H1 (cell line): ENCODE data around the gene RNF157. TPM values are rescaled to one million over a fixed set of nuclear protein-coding genes. Genes with fewer than 3 reads are reported as not detected.

Experiments
- CTCF ChIA-PET: fragments of 300-600 bp; sonication (Branson Sonifier 250); formaldehyde crosslinking; loops from one replicate; lab custom pipeline; 2021; ENCODE audit not compliant: partially characterized antibody; lab: Charles Lee
- POLR2A ChIA-PET: fragments of 300-600 bp; sonication (Branson Sonifier 250); formaldehyde crosslinking; loops from one replicate; lab custom pipeline; 2021; ENCODE audit warnings: inconsistent platforms; ENCODE audit not compliant: partially characterized antibody; lab: Charles Lee
- DNase-seq, 2 experiments: peaks; one replicate each; pipeline versions ENCODE4 v3.0.0 to v3.0.0-alpha.2; 2010 to 2022; ENCODE audit warnings: low spot score in 2 of 2, low read depth in 1 of 2, mixed read lengths in 1 of 2
- FAIRE-seq: peaks from 2 replicates; lab custom pipeline; 2011; peaks lifted over from hg19 to GRCh38; lab: Jason Lieb, UNC
- H2AFZ ChIP-seq: 2 replicates; pipeline ENCODE4 v1.8.1; 2012; ENCODE audit warnings: low read length, inconsistent platforms
- H2AK5ac ChIP-seq: 2 replicates; pipeline ENCODE4 v1.6.1; 2013; ENCODE audit warnings: low read depth, low read length
- H2BK120ac ChIP-seq: replicated peaks from 2 replicates; pipeline ENCODE3; 2013; ENCODE audit warnings: low read depth, low read length, inconsistent platforms
- H2BK12ac ChIP-seq: 2 replicates; pipeline ENCODE4 v1.6.1; 2013; ENCODE audit warnings: low read depth, low read length
- H2BK15ac ChIP-seq: 2 replicates; pipeline ENCODE4 v1.6.1; 2013; ENCODE audit warnings: low read length
- H2BK20ac ChIP-seq: 2 replicates; pipeline ENCODE4 v1.6.1; 2013; ENCODE audit warnings: low read length
- H2BK5ac ChIP-seq: 2 replicates; pipeline ENCODE4 v1.6.1; 2013; ENCODE audit warnings: low read depth, low read length
- H3K14ac ChIP-seq: 2 replicates; pipeline ENCODE4 v1.6.1; 2013; ENCODE audit warnings: inconsistent platforms; ENCODE audit not compliant: insufficient read length
- H3K18ac ChIP-seq: 2 replicates; pipeline ENCODE4 v1.6.1; 2013; ENCODE audit warnings: low read length; ENCODE audit errors: extremely low read depth
- H3K23ac ChIP-seq: 2 replicates; pipeline ENCODE4 v1.6.1; 2013; ENCODE audit warnings: inconsistent platforms; ENCODE audit not compliant: insufficient read length
- H3K23me2 ChIP-seq: 2 replicates; pipeline ENCODE4 v1.6.1; 2013; ENCODE audit warnings: low read depth, low read length
- H3K27ac ChIP-seq: 2 replicates; pipeline ENCODE4 v1.6.1; 2011; ENCODE audit warnings: low read depth, low read length, inconsistent platforms
- H3K27me3 ChIP-seq, 4 experiments: replicated peaks in 1 of 4; 1 replicate in 1 of 4; 2 replicates in 3 of 4; pipeline versions ENCODE4 v1.6.1 to v1.8.1; 2011 to 2013; ENCODE audit warnings: low read length in 3 of 4, mild to moderate bottlenecking in 3 of 4, inconsistent platforms in 2 of 4, mixed read lengths in 2 of 4, moderate library complexity in 1 of 4; ENCODE audit not compliant: control insufficient read depth in 3 of 4, insufficient read depth in 3 of 4; ENCODE audit errors: extremely low read depth in 1 of 4
- H3K36me3 ChIP-seq, 4 experiments: 2 replicates each; pipeline versions ENCODE4 v1.6.1 to v1.8.1; 2011 to 2013; ENCODE audit warnings: mild to moderate bottlenecking in 4 of 4, low read length in 3 of 4, moderate library complexity in 2 of 4, control low read depth in 1 of 4, inconsistent platforms in 1 of 4; ENCODE audit not compliant: insufficient read depth in 4 of 4, control insufficient read depth in 2 of 4
- H3K4ac ChIP-seq: replicated peaks from 2 replicates; pipeline ENCODE3; 2013; ENCODE audit warnings: low read length, low read depth, mixed read lengths, inconsistent platforms; ENCODE audit not compliant: insufficient read length
- H3K4me1 ChIP-seq, 4 experiments: replicated peaks in 1 of 4; 1 replicate in 1 of 4; 2 replicates in 3 of 4; pipeline versions ENCODE4 v1.6.1 to v1.8.1; 2011 to 2013; ENCODE audit warnings: low read length in 3 of 4, inconsistent platforms in 2 of 4, mixed read lengths in 1 of 4; ENCODE audit not compliant: insufficient read depth in 4 of 4, control insufficient read depth in 3 of 4
- H3K4me2 ChIP-seq, 2 experiments: 2 replicates each; pipeline versions ENCODE4 v1.6.1 to v1.8.1; 2011 to 2013; ENCODE audit warnings: low read depth in 2 of 2, low read length in 2 of 2, control low read depth in 1 of 2, inconsistent platforms in 1 of 2, mild to moderate bottlenecking in 1 of 2; ENCODE audit not compliant: insufficient read depth in 1 of 2
- H3K4me3 ChIP-seq, 4 experiments: fragments of 200-600, 300-600 bp in 1 of 4; sonication (generic), shearing (Covaris generic), sonication (Bioruptor Twin) in 1 of 4; 2 replicates each; pipeline versions ENCODE4 v1.5.1 to v1.8.1; 2011 to 2016; ENCODE audit warnings: low read length in 4 of 4, low read depth in 3 of 4, control low read depth in 2 of 4, inconsistent platforms in 2 of 4, mild to moderate bottlenecking in 2 of 4, mixed read lengths in 1 of 4, moderate library complexity in 1 of 4; ENCODE audit not compliant: insufficient read depth in 2 of 4; ENCODE audit errors: extremely low read depth in 1 of 4
- H3K56ac ChIP-seq: replicated peaks from 2 replicates; pipeline ENCODE3; 2013; ENCODE audit warnings: low read depth, mild to moderate bottlenecking, mixed read lengths, low read length, inconsistent platforms; ENCODE audit not compliant: insufficient read length
- H3K79me1 ChIP-seq: 2 replicates; pipeline ENCODE4 v1.6.1; 2013; ENCODE audit warnings: low read depth, low read length, control low read depth
- H3K79me2 ChIP-seq, 2 experiments: 2 replicates each; pipeline versions ENCODE4 v1.6.1 to v1.8.1; 2012 to 2013; ENCODE audit warnings: low read length in 2 of 2, mild to moderate bottlenecking in 2 of 2, inconsistent platforms in 1 of 2; ENCODE audit not compliant: insufficient read depth in 2 of 2, control insufficient read depth in 1 of 2
- H3K9ac ChIP-seq, 4 experiments: replicated peaks in 1 of 4; 1 replicate in 1 of 4; 2 replicates in 3 of 4; pipeline versions ENCODE4 v1.6.1 to v1.8.1; 2011 to 2013; ENCODE audit warnings: low read depth in 3 of 4, low read length in 3 of 4, control low read depth in 2 of 4, mild to moderate bottlenecking in 2 of 4, moderate library complexity in 2 of 4, inconsistent platforms in 1 of 4; ENCODE audit errors: extremely low read depth in 1 of 4
- H3K9me3 ChIP-seq, 2 experiments: 2 replicates each; pipeline versions ENCODE4 v1.6.1 to v1.8.1; 2012 to 2013; ENCODE audit warnings: mild to moderate bottlenecking in 2 of 2, moderate library complexity in 2 of 2, control low read depth in 1 of 2, inconsistent platforms in 1 of 2, low read depth in 1 of 2, low read length in 1 of 2, mixed read lengths in 1 of 2; ENCODE audit not compliant: insufficient read depth in 2 of 2
- H4K20me1 ChIP-seq, 2 experiments: replicated peaks in 1 of 2; 2 replicates each; pipeline versions ENCODE3 to v1.8.1; 2011 to 2013; ENCODE audit warnings: inconsistent platforms in 2 of 2, low read length in 2 of 2, mild to moderate bottlenecking in 1 of 2; ENCODE audit not compliant: insufficient read depth in 2 of 2, control insufficient read depth in 1 of 2
- H4K5ac ChIP-seq: 2 replicates; pipeline ENCODE4 v1.6.1; 2013; ENCODE audit warnings: low read length, low read depth, mixed read lengths, inconsistent platforms; ENCODE audit not compliant: insufficient read length
- H4K8ac ChIP-seq: 2 replicates; pipeline ENCODE4 v1.8.0; 2013; ENCODE audit warnings: mild to moderate bottlenecking, moderate library complexity, low read length, inconsistent platforms; ENCODE audit not compliant: insufficient read depth; ENCODE audit errors: extremely low read depth
- H4K91ac ChIP-seq: replicated peaks from 2 replicates; pipeline ENCODE3; 2013; ENCODE audit warnings: low read length, mixed read lengths, inconsistent platforms; ENCODE audit not compliant: insufficient read length
- ASH2L ChIP-seq: fragments of 200-600, 300-600 bp; sonication (generic); IDR thresholded peaks from one replicate; pipeline ENCODE4 v1.7.1; 2017; ENCODE audit warnings: low read length
- CBX8 ChIP-seq: fragments of 300-800, 300-1000 bp; sonication (generic); IDR thresholded peaks from 2 replicates; pipeline ENCODE4 v1.7.1; 2016; ENCODE audit warnings: low read depth, low read length, borderline replicate concordance
- GABPA ChIP-seq: IDR thresholded peaks from 2 replicates; pipeline ENCODE4 v1.6.1; 2011; ENCODE audit warnings: mild to moderate bottlenecking, low read length, moderate library complexity, borderline replicate concordance; ENCODE audit not compliant: insufficient read depth
- MAFK ChIP-seq: IDR thresholded peaks from 2 replicates; pipeline ENCODE4 v1.6.1; 2012; ENCODE audit warnings: low read depth, mild to moderate bottlenecking, improper control_type of control experiment, low read length
- POLR2A ChIP-seq, 2 experiments: IDR thresholded peaks; 1 replicate in 1 of 2; 2 replicates in 1 of 2; pipeline ENCODE4 v1.6.1; 2011; ENCODE audit warnings: low read depth in 2 of 2, low read length in 2 of 2, mild to moderate bottlenecking in 2 of 2; ENCODE audit errors: control extremely low read depth in 1 of 2
- POLR2AphosphoS5 ChIP-seq: IDR thresholded peaks from 2 replicates; pipeline ENCODE4 v1.6.1; 2011; ENCODE audit warnings: low read depth, low read length
- POU5F1 ChIP-seq: IDR thresholded peaks from 2 replicates; pipeline ENCODE4 v1.6.1; 2011; ENCODE audit warnings: low read depth, mild to moderate bottlenecking, low read length, moderate library complexity
- RXRA ChIP-seq: IDR thresholded peaks from 2 replicates; pipeline ENCODE4 v1.6.1; 2011; ENCODE audit warnings: low read depth, mild to moderate bottlenecking, low read length, moderate library complexity; ENCODE audit not compliant: insufficient read depth
- SIRT6 ChIP-seq: IDR thresholded peaks from one replicate; pipeline ENCODE4 v1.7.1; 2012; ENCODE audit warnings: low read length, inconsistent platforms
- SP2 ChIP-seq: IDR thresholded peaks from 2 replicates; pipeline ENCODE4 v1.6.1; 2012; ENCODE audit warnings: mild to moderate bottlenecking, low read length, inconsistent platforms
- TAF1 ChIP-seq: IDR thresholded peaks from 2 replicates; pipeline ENCODE4 v1.6.1; 2011; ENCODE audit warnings: mild to moderate bottlenecking, low read depth, low read length
- TCF12 ChIP-seq: IDR thresholded peaks from 2 replicates; pipeline ENCODE4 v1.6.1; 2011; ENCODE audit warnings: low read depth, mild to moderate bottlenecking, low read length
- USF2 ChIP-seq: IDR thresholded peaks from 2 replicates; pipeline ENCODE4 v1.6.1; 2011; ENCODE audit warnings: low read length, improper control_type of control experiment
- WGBS, 2 experiments: shearing (Covaris generic) in 1 of 2; methylation state at CpG; one replicate each; pipeline versions ENCODE4 v1.1.6 to v1.1.7; 2013 to 2015; ENCODE audit warnings: low lambda C conversion rate in 2 of 2, mixed read lengths in 2 of 2, inconsistent platforms in 1 of 2, low coverage in 1 of 2, missing lambda C conversion rate in 1 of 2; ENCODE audit not compliant: insufficient replicate concordance in 2 of 2, insufficient coverage in 1 of 2, insufficient read length in 1 of 2; ENCODE audit errors: extremely low coverage in 1 of 2, missing lambda C conversion rate in 1 of 2; 5-methylcytosine and 5-hydroxymethylcytosine counted together
- polyA plus RNA-seq, 7 experiments: library from polyadenylated mRNA; depleted of rRNA in 3 of 7; stranded (reverse) in 5 of 7; unstranded in 2 of 7; fragments of >200 nt in 5 of 7; fragments of 200-250 nt in 2 of 7; gene quantifications; 1 replicate in 5 of 7; 2 replicates in 1 of 7; 4 replicates in 1 of 7; pipeline versions ENCODE4 v1.2.1 to v1.2.3, GENCODE V29; 2011 to 2013; ENCODE audit warnings: missing spikeins in 2 of 7, mixed read lengths in 2 of 7
- total RNA-seq: library from RNA; stranded (reverse); fragmentation: NEBNext Ultra II Directional; extraction: Animal tissue kit (Norgen Biotek cat#: 25700); gene quantifications from 2 replicates; pipeline ENCODE4 v1.2.1, GENCODE V29; 2021

Gene RNF157
- total and polyA plus RNA-seq, 2 of the 8 experiments (the other 6 are each of a cell fraction or from before 2014, with no cell fraction given): 13.4 to 16.7 TPM

- no peak for FAIRE-seq
- Histone ChIP-seq H3K23me2 (no peaks in the 10 kb centered on the region), H3K27ac (no peak overlapping the region), H3K27me3 (no peaks in the 10 kb centered on the region; a peak in 1 of 7 replicates), H4K8ac (no peak overlapping the region), H3K79me2 (no peaks in the 10 kb centered on the region), H2BK5ac (no peak overlapping the region), H3K4me1 (peaks cover 0 to 2% (median 0%) of the 10 kb centered on the region in 4 experiments; a peak in 2 of 7 replicates), H4K5ac (no peak overlapping the region), H3K79me1 (no peaks in the 10 kb centered on the region), H2BK20ac (no peak overlapping the region), H4K91ac (no peak overlapping the region), H3K4me3 (no peak overlapping the region), H2BK15ac (no peak overlapping the region), H3K18ac (no peak overlapping the region), H3K23ac (no peak overlapping the region), H3K14ac (no peak overlapping the region), H2BK120ac (no peak overlapping the region), H2AK5ac (no peak overlapping the region), H4K20me1 (no peaks in the 10 kb centered on the region), H3K56ac (no peak overlapping the region), H3K9ac (no peak overlapping the region), H3K4me2 (no peak overlapping the region), H3K9me3 (no peaks in the 10 kb centered on the region), H2AFZ (no peak overlapping the region), H3K36me3 (no peaks in the 10 kb centered on the region), H2BK12ac (no peak overlapping the region), H3K4ac (no peak overlapping the region)
- CTCF ChIA-PET: interaction anchor here (1.1 to 23.7 kb wide), 8 partner anchors 12 to 96 kb away, joined by 3 to 425 read pairs (median 46); partner anchors contain the start of gene FOXJ1
- WGBS, 2 experiments: 79% methylated on average over 2 of the region's 2 CpGs; no CpG with 5 or more reads in 1 of the 2 experiments
- DNase-seq: no peak
- POLR2A ChIA-PET: no interaction called here
- no peak for TF ChIP-seq POLR2AphosphoS5
- no peak for TF ChIP-seq POU5F1
- TF ChIP-seq SIRT6: no peak
- no peak for TF ChIP-seq SP2
- no peak for TF ChIP-seq TAF1
- no peak for TF ChIP-seq ASH2L
- no peak for TF ChIP-seq POLR2A (IDR thresholded peaks at IDR 0.05; ENCODE audit: control extremely low read depth in 1 of 2, low read depth in 2 of 2, low read length in 2 of 2)
- no peak for TF ChIP-seq MAFK
- TF ChIP-seq RXRA: no peak
- TF ChIP-seq TCF12: no peak
- no peak for TF ChIP-seq GABPA
- TF ChIP-seq CBX8: no peak
- TF ChIP-seq USF2: no peak
Measured at GRCh38 chr17:76184290-76184689, 56.0 kb downstream of the RNF157 start.
